Measurements from ENCODE around the gene RPL10A.
A peak's percentile ranks its signal among the peaks of the same experiment; 100 is the strongest.
"Not testable (repeated sequence)": the region's sequence is repeated elsewhere in the genome, so short reads cannot be mapped to it uniquely, and the experiment has no call there.

Gene RPL10A

DNA sequence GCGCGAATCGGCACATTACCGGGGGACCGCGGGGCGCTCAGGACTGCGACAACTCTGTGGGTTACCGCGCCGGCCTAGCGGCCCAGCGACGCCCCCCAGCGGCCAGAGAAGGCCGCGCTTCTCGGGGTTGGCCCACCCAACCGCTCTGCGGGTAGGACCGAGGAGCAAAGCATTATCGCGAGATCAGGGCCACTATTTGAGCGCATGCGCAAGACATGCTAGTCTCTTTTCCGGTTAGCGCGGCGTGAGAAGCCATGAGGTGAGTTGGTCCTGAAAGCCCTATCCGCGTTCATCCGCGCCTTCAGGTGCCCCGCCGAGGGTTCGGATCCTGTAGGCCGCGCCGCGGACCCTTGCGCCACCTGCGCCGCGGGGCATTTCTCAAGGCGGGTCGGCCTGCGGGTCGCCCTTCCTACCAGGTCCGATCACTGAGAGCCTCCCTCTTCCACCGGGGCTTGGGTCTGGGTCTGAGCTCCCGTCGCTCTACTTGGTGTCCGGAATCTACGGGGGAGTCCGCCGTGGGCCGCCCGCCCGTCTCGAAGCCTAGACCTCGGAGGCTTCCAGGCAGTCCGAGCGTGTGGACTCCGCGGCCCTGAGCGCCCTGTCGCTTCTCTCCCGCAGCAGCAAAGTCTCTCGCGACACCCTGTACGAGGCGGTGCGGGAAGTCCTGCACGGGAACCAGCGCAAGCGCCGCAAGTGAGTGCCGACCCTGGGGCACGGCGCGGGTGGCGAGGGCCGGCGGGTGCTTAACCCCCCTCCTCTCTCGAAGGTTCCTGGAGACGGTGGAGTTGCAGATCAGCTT lies at the start of gene RPL10A:
RPL10A (plus strand) TSS at position 221 of the 799 bp plus-strand sequence; CDS start at position 255, 34 bp downstream.
- H3K27ac ChIP-seq = peak within 1 kb of the TSS; percentile 94

DNA sequence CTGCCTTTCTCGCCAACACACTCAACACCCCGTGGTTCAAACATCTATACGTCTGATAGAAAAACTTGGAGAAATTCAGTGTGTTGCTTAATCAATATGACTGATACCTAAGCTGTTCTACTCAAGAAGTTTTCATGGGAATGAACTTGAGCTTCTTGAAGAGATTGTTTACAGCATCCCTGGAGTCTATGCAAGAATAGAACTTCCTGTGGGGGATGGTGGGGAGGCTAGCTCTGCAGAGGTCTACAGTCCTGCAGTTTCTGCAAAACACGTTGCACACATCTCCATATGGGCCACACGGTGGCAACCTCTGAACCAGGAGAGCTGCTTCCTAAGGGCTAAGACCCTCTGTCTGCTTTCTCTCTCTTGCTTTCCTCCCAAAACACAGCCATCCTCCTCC lies 48.8 kb upstream of the RPL10A start:
- no peak for DNase-seq (ENCODE audit: low read depth, low spot score)
- no peak overlapping the region for H3K27ac ChIP-seq

More for the DNA sequence above, at the start of gene RPL10A:
- peak; percentile 82 for DNase-seq (ENCODE audit: low read depth, low spot score)

DNA sequence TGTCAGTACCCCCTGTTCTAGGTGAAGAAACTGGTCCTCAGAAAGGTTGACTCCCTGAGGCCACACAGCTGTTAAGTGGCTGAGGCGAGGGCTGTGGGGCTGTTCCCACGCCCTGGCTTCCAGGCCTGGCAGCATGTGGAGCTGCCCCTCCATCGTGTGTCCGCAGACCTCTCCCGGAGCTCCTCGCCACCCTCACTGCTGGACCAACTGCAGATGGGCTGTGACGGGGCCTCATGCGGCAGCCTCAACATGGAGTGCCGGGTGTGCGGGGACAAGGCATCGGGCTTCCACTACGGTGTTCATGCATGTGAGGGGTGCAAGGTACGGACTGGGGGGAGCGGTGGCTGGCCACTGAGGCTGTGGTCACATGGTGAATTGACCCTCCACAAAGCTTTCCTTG lies 48.2 kb upstream of the RPL10A start:
- DNase-seq (ENCODE audit: low read depth, low spot score) = no peak
- H3K27ac ChIP-seq = no peak overlapping the region

DNA sequence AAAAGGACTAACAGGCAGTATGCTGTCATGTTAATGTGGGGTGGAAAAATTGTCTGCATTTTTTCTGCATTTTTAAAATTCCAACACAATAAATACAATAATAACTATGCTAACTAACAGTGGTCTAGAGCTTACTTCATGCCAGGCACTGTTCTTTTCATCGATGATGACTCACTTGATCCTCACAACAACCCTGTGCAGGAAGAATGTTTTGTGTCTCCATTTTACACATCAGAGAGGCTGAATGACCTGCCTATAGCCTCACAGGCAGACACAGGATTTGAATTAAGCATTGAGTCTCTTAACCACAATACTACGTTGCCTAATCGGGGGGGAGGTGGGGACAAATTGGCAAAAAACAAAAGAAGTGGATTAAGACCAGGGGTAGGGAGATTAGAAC lies 42.9 kb upstream of the RPL10A start:
- no peak overlapping the region for H3K27ac ChIP-seq
- DNase-seq (ENCODE audit: low read depth, low spot score) = no peak

DNA sequence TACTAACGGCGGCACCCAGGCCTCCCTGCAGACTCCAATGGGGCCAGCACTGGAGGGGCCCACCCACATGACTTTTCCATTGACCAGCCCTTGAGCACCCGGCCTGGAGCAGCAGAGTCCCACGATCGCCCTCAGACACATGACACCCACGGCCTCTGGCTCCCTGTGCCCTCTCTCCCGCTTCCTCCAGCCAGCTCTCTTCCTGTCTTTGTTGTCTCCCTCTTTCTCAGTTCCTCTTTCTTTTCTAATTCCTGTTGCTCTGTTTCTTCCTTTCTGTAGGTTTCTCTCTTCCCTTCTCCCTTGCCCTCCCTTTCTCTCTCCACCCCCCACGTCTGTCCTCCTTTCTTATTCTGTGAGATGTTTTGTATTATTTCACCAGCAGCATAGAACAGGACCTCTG lies 42.1 kb upstream of the RPL10A start:
- DNase-seq (ENCODE audit: low read depth, low spot score) = no peak
- H3K27ac ChIP-seq = no peak overlapping the region

DNA sequence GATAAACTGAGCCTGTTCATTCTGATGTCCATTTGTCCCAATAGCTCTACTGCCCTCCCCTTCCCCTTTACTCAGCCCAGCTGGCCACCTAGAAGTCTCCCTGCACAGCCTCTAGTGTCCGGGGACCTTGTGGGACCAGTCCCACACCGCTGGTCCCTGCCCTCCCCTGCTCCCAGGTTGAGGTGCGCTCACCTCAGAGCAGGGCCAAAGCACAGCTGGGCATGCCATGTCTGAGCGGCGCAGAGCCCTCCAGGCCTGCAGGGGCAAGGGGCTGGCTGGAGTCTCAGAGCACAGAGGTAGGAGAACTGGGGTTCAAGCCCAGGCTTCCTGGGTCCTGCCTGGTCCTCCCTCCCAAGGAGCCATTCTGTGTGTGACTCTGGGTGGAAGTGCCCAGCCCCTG lies 40.8 kb upstream of the RPL10A start:
- H3K27ac ChIP-seq = peak overlapping the region; percentile 56
- DNase-seq (ENCODE audit: low read depth, low spot score) = no peak

DNA sequence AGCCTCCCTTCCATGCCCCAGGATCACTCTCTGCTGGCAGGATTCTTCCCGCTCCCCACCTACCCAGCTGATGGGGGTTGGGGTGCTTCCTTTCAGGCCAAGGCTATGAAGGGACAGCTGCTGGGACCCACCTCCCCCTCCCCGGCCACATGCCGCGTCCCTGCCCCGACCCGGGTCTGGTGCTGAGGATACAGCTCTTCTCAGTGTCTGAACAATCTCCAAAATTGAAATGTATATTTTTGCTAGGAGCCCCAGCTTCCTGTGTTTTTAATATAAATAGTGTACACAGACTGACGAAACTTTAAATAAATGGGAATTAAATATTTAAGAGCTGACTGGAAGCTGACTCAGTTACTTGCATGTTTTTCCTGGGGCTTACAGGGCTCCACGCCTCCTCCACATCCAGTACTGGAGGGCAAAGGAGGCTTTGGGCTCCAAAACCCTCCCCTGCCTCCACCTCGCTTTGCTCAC lies 40.3 kb upstream of the RPL10A start:
- H3K27ac ChIP-seq = peak overlapping the region; percentile 56
- DNase-seq (ENCODE audit: low read depth, low spot score) = no peak

DNA sequence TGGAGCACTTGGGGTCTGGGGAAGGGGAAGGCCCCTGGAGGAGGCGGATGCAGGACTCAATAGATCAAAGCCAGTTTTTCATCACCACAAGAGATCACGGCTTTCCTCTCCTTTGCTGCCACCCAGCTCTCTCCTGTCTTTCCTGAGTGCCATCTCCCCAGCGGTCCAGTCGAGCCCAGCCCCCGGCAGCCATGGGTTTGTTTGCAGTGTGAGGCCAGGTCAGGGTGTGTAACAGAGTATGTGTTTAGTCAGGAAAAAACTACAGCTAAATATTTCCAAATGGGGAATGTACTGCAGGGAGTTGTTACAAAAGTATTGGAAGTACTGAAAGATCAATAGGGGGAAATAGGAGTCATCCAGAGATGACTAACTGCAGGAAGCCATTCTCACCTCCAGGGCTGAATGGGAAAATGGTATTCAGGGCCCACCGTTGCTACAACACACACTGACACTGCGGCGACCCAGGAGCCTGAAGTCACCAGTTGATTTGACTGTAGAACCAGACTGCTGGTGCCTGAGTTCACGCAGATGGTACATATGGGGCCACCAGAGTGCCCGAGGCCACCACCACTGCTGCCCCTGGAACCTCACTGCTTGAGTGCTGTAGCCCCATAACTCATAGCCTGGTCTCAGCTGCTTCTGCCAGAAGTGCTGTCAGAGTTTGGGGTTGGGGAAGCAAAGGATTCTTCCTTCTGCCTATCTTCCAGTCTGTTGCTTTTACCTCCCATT lies 39.6 kb upstream of the RPL10A start:
- DNase-seq (ENCODE audit: low read depth, low spot score) = no peak

DNA sequence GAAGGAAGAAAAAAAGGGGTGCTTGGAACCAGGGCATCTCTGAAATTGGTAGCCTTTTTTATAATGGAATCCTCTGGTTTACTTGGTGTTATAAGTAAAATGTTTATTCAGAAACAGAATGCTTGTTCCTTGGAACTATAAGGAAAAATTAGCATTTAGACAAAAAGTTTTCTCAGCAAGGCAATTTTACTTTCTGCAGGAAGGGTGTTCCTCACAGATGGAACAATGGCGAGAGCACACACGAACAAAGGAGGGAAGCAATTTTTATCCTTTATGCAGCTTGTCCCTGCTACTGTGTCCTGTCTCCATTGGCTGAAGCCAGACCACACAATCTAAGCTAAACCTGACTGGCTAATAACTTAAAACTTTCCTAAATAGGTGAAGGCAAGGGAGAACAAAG lies 38.7 kb upstream of the RPL10A start:
- DNase-seq (ENCODE audit: low read depth, low spot score) = no peak
- H3K27ac ChIP-seq = no peak overlapping the region

More for the DNA sequence above, 39.6 kb upstream of the RPL10A start:
- peak overlapping the region; percentile 56 for H3K27ac ChIP-seq

DNA sequence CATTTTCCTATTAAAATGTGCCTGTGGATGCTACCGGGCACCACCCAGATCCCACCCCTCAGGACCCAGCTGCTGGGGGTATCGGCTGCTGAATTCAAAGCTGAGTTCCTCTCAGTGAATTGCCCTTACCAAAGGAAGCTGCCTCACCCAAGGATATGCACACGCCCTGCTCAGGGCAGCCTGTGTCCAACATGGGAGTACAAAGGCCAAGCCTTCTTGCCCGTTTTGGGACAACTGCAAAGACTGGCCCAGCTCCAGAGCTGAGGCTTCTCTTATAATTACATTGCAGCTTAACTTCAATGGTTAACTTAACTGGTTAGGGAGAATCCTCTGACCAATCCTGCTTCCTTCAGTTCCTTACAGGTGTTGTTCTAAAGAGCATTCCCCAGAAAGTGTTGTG lies 35.9 kb upstream of the RPL10A start:
- DNase-seq (ENCODE audit: low read depth, low spot score) = no peak
- H3K27ac ChIP-seq = no peak overlapping the region

DNA sequence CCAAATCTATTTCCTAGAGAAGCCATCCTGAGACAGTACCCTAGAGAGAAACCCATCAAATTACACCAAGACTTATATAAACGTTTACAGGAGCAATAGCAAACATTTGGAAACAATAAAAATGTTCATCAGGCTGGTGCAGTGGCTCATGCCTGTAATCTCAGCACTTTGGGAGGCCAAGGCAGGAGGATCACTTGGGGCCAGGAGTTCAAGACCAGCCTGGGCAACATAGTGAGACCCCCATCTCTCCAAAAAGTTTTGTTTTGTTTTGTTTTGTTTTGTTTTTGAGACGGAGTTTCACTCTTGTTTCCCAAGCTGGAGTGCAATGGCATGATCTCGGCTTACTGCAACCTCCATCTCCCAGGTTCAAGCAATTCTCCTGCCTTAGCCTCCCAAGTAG lies 35.5 kb upstream of the RPL10A start:
- H3K27ac ChIP-seq; DNase-seq (ENCODE audit: low read depth, low spot score): not testable (repeated sequence)

DNA sequence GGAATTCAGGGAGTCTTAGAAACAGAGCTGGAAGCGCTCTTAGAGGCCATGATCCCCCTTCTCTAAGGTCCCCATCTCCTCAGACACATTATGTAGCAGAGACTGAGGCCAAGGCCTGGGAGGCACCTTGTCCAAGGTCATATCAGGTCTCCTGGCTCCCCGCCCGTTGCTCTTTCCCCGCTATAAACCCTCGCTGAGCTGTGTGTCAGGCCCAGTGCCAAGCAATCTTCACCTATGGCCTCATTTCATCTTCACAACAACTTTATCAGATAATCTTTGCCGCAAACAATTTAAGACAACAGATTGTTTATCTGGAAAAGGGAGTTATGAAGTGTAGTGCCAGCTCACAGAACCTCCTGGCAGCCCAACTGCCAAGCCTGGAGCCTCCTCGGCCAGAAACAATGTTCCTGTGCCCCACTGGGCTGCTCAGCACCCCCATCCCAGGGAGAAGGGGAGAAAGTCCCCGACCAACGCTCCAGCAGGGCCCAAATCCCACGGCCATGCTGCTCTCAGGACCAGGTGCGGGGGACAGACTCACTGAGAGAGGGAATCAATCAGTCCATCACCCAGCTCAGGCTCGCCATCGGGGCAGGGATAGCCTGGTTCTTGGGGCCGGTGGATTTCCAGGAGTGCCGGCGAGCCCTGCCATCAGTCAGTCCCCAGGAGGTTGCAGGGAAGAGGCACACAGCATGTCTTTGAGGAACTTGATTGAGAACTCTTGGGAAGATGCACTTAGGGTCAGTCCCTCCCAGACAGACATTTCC lies 32.9 kb upstream of the RPL10A start:
- no peak overlapping the region for H3K27ac ChIP-seq
- no peak for DNase-seq (ENCODE audit: low read depth, low spot score)

DNA sequence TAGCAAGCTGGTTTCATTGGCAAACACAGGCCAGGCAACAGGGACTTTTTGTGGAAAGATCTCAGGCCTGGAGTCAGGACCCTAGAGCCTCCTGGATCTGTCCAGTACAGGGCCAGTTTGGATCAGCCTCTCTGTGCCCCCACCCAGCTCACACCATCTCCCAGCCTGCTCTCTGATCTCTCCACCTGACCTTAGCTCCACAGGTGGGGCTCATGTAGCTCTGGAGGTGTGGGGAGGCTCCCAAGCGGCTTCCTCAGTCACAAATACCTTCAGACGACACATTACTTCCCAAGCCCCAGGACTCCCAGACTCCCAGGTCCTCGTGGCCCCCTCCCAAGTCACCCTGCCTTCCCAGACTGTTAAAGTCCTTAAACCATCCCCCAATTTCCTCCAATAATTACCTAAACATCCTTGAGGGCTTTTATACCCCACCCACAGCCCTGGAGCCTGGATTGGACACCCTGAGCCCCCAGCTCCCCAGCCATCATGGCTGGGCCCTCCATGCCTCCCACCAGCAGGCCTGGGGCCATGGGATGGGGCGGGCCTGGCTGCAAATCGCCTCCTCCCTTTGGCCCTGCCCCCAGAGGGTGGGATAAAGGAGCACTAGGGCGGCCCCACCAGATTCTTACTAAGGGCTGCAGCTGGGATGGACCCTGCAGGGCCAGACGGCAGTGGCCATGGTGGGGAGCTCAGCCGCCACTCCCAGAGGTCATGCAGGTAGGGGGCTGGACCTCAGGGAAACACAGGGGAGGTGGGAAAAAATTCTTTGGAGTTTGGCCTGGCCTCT lies 31.9 kb upstream of the RPL10A start:
- no peak for DNase-seq (ENCODE audit: low read depth, low spot score)
- no peak overlapping the region for H3K27ac ChIP-seq

DNA sequence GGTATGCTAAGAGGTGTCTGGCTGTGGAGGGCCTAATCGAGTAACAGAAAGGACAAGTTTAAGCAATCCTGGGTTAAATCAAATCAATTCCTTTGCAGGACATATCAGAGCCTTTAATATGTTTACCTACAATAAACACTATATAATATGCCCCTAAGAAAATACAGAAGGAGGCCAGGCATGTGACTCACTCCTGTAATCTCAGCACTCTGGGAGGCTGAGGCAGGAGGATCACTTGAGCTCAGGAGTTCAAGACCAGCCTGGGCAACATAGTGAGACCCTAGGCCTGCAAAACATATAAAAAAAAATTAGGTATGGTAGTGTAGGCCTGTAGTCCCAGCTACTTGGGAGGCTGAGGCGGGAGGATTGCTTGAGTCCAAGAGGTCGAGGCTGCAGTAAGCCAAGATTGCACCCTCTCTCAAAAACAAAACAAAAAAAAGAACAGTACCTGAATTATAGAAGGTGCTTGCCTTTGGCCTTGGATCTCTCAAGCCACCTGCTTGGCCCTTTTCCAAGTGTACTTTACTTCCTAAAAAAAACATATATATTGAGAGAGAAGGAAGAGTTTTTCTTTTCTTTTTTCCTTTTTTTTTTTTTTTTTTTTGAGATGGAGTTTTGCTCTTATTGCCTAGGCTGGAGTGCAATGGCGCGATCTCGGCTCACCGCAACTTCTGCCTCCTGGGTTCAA lies 29.7 kb upstream of the RPL10A start:
- H3K27ac ChIP-seq; DNase-seq (ENCODE audit: low read depth, low spot score): not testable (repeated sequence)

DNA sequence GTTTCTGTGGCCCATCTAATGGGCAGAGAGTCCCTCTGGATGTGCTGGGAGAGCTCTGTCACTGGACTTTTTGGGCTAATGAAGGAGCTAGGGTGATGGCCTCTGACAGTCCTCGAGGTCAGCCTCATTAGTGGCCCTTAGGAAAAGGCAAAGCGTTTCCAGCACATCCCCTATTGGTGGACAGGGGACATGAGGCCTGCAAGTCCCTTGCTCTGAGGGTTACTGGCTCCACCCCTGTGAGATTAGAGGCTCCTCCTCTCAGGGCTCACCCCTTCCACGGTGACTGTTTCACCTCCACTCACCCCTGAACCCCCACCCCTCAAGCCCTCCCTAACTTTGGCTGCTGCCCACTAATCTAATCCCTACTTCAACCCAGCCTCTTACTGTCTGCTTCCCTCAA lies 28.9 kb upstream of the RPL10A start:
- H3K27ac ChIP-seq = no peak overlapping the region
- DNase-seq (ENCODE audit: low read depth, low spot score) = no peak

DNA sequence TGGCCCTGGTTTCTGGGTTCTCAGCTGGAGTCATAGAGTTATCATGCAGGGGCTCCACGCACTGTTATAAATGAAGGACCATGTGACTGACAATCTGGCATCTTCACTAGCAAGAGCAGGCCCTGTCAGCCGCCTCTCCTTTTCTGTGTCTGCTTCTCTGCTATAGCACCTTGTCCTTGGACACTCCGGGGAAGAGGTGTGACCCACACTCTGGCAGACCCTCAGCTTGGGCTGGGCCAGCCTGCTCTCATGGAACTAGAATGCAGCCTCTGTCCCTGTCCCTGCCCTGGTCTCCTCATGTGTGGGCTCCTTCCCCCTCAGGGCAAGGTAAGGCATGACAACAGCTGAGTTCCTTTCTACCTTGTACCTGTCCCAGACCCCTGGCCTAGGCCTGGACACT lies 27.0 kb upstream of the RPL10A start:
- no peak overlapping the region for H3K27ac ChIP-seq

DNA sequence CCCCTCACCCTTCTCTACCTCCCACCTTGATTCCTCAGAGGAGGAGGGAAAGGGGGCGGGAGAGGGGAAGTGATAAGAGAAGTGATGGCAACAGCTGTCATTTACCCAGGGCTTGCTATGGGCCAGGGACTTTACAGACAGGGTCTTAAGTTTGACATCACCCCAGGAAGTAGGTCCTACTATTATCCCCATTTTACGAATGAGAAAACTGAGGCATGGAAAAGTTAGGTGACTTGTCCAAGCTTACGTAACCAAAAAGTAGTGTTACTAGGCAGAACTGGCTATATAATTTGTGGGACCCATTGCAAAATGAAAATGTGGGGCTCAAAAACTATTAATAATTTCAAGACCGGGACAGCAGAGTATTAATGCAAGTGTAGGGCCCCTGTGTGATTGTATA lies 26.6 kb upstream of the RPL10A start:
- H3K27ac ChIP-seq = no peak overlapping the region
- DNase-seq (ENCODE audit: low read depth, low spot score) = no peak

More for the DNA sequence above, 27.0 kb upstream of the RPL10A start:
- DNase-seq (ENCODE audit: low read depth, low spot score) = no peak

DNA sequence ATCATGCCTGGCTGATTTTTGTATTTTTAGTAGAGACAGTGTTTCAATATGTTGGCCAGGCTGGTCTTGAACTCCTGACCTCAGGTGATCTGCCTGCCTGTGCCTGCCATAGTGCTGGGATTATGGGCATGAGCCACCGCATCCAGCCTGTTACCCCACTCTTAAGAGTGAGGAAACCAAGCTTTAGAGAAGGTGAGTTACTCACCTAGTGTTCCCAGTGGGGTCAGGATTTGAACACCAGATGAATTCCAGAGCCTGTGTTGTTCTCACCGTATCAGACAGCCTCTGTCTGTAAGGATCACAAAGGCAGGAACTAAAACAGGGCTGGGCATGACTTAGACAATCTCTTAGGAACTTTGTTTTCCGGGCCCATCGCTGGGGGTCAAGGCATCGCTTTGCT lies 25.5 kb upstream of the RPL10A start:
- H3K27ac ChIP-seq = no peak overlapping the region
- no peak for DNase-seq (ENCODE audit: low read depth, low spot score)

DNA sequence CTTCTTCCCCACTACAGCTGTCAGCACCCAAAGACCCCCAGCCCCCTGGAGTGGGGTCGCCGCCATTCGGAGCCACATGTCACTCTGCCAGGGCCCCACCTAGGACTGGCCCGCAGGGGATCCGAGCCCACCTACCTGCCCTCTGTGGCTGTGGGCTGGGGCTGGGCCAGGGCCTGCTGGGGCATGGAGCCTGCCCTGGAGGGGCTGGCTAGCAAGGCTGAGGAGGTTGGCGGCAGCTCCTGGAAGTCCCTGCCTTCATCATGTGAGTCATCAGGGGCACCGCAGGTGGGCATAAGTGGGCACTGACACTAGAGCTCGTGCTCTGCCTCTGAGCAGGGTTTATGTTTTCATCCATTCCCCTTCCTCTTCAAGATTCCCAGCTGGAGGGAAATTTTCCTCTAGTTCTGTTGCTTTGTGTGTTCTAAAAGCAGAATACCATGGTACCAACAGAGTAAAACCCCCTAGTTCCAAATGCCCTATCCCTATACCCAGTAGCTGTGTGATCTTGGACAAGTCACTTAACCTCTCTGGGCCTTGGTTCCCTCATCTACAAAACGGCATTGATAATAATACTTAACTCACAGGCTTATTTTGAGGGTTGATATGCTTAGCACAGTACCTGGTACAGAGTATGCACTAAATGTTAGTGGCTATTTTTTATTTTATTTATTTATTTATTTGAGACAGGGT lies 24.7 kb upstream of the RPL10A start:
- no peak overlapping the region for H3K27ac ChIP-seq
- no peak for DNase-seq (ENCODE audit: low read depth, low spot score)
